HG03469 (cell line): ENCODE data around the gene CLDN4.
"Not testable (repeated sequence)": the region's sequence is repeated elsewhere in the genome, so short reads cannot be mapped to it uniquely, and the experiment has no call there.

Experiments
- ATAC-seq: cut with Tn5 transposase; IDR thresholded peaks from one replicate; pipeline ENCODE4 v1.9.1; 2021; ENCODE audit warnings: mild to moderate bottlenecking, moderate library complexity, moderate number of reproducible peaks; ENCODE audit not compliant: unreplicated experiment

Gene CLDN4

GRCh38 chr7:73842067-73842976 lies 11.5 kb downstream of the CLDN4 start, which contains the start of gene METTL27:
TSS of gene METTL27 (minus strand) at chr7:73842516. CDS start at chr7:73842140, 376 bp downstream.
- peak; percentile 58 for ATAC-seq

GRCh38 chr7:73844131-73844547 lies 13.3 kb downstream of the CLDN4 start:
- ATAC-seq = no peak

- no peak for ATAC-seq
Observed at GRCh38 chr7:73844848-73845460, 14.2 kb downstream of the CLDN4 start.

GRCh38 chr7:73845701-73846195 lies 15.0 kb downstream of the CLDN4 start:
- not testable (repeated sequence) for ATAC-seq

- no peak for ATAC-seq
Observed at GRCh38 chr7:73847941-73848723, 17.3 kb downstream of the CLDN4 start.

- ATAC-seq = no peak
Observed at GRCh38 chr7:73850781-73851207, 20.0 kb downstream of the CLDN4 start.

DNA sequence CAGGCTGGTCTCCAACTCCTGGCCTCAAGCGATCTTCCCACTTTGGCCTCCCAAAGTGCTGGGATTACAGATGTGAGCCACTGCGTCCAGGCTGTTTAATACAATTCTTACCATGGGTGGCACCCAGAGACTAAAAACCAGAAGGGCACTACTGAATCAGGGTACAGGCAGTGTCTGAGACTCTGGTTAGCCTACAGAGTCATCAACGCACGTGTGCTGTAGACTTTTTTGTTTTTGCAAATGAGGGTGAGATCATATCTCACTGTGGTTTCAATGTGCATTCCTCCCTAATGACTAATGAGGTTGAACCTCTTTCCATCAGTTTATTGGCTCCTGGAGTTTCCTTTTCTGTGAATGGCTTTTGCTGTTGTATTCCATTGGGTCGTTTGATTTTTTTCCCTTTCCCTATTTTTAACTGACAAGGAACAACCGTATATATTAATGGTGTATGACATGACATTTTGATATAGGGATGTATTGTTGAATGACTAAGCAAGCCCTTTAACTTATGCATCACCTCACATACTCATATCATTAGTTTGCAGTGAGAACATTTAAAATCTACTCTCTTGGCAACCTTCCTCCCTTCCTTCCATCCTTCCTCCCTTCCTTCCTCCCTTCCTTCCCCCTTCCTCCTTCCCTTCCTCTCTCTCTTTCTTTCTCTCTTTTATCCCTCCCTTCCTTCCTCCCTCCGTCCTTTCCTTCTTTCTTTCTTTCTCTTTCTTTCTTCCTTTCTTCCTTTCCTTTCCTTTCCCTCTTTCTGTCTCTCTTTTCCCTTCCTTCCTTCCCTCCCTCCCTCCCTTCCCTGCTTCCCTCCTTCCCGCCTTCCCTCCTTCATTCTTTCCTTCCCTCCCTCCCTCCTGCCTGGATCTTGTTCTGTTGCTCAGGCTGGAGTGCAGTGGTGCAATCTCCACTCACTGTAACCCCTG lies 20.9 kb downstream of the CLDN4 start:
- peak; percentile 72 for ATAC-seq

GRCh38 chr7:73852500-73852899 lies 21.7 kb downstream of the CLDN4 start:
- no peak for ATAC-seq

- no peak for ATAC-seq
Observed at GRCh38 chr7:73856941-73857340, 26.1 kb downstream of the CLDN4 start.

DNA sequence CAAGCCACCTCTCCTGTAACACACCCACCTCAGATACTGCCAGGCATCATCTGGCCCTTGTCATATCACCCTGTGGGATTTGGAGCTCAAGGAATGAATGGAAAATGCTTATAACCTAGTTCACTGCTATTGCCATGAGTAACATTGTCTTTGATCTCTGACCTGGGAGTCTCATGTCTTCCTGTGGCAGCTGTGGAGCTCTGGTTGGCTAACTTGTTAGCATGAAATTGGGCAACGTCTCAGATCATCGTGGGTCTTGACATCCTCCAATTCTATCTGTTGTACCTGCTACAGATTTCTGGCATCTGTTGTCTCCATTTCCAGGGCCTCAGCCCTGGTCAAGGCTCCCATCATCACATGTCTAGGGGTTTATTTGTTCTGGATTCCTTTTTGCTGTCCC lies 28.0 kb downstream of the CLDN4 start:
- ATAC-seq = no peak

DNA sequence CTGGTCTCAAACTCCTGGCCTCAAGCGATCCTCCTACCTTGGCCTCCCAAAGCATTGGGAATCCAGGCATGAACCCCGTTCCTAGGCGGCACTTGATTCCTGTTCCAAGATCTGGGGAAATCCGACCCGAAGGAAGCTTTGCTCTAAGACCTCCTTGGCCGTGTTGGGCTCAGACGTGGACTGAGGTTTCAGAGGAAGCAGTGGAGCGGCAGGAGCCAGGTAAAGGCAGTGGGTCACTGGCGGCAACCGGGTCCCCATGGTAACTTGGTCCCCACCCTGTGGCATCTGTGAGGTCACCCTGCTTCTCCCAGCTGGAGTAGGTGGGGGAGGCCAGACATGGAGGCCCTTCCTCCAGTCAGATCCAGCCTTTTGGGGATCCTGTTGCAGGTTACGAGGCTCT lies 30.1 kb downstream of the CLDN4 start, which contains the start of gene TMEM270:
Gene TMEM270 (plus strand): TSS at position 301 of the 400 bp plus-strand sequence. CDS start 36 bp downstream, at position 337.
- no peak for ATAC-seq

DNA sequence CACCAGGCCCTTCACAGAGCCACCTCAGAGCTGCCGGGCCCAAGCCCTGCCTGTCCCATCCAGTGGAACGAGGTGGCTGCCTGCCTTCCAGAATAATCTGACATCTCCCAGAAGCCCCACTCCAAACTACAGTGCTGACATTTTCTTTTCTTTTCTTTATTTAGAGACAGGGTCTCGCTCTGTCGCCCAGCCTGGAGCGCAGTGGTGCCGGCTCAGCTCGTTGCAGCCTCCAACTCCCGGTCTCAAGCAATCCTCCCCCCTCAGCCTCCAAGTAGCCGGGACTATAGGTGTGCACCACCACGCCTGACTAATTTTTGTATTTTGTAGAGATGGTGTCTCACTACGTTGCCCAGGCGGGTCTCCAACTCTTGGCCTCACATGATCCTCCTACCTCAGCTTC lies 30.5 kb downstream of the CLDN4 start:
- no peak for ATAC-seq

- no peak for ATAC-seq
Observed at GRCh38 chr7:73864981-73865711, 34.4 kb downstream of the CLDN4 start.

GRCh38 chr7:73865738-73866445 lies 35.1 kb downstream of the CLDN4 start:
- ATAC-seq = no peak

DNA sequence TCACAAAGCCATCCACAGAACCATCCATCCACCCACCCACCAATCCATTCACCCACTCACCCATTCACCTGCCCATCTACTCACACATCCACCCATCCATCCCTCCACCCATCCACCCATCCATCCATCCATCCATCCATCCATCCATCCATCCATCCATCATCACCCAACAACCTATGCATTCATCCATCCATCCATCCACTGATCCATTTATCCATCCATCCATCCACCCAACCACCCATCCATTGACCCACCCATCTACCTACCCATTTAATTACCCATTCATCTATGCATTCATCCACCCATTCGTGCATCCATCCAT lies 35.6 kb downstream of the CLDN4 start:
- no peak for ATAC-seq

DNA sequence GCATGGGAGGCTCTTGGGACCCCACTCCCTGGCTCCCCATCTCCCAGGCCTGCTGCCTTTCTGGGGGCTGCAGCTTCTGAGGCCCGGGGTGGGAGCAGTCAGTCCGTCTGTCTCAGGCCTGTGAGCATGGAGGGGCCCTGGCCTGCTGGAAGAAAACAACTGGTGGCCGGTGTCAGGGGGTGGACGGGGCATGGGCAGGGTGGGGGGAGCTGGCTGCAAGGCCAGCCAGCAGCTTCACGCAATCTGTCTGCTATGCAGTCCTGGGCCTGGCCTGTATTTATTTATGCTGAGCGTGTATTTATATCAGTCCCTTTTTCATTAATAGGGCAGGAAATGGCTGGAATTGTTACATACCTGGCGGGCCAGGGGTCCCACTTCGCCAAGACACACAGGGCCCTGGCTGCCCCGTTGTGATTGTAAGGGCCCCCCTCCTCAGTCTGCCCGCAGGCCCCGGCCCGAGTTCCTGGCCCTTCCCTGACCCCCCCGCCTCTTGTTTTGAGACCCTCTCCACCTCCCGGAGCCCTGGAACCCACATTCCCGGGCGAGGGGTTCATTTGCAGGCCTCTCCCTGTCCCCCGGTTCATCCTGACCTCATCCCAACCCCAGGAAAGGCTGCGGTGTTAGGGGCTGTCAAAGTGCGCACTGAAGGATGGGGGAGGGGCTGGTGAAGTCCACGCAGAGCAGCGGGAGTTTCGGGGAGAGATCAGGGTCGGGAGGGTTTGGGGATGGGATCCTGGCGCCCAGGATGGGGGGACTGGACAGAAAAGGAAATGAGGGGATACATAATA lies 38.4 kb downstream of the CLDN4 start:
- ATAC-seq = no peak

- no peak for ATAC-seq
Observed at GRCh38 chr7:73870041-73870492, 39.3 kb downstream of the CLDN4 start.
